ENCODE data around the gene ESD.

The ESD gene

GRCh38 chr13:46797501-46798237, 708 bp upstream of the ESD start:
- DNase-seq (ENCODE audit: low read depth), result no peak
- peak overlapping the region; percentile 73 for H3K4me3 ChIP-seq (ENCODE audit: low read depth, low read length)
- TF ChIP-seq, protein P1, sequence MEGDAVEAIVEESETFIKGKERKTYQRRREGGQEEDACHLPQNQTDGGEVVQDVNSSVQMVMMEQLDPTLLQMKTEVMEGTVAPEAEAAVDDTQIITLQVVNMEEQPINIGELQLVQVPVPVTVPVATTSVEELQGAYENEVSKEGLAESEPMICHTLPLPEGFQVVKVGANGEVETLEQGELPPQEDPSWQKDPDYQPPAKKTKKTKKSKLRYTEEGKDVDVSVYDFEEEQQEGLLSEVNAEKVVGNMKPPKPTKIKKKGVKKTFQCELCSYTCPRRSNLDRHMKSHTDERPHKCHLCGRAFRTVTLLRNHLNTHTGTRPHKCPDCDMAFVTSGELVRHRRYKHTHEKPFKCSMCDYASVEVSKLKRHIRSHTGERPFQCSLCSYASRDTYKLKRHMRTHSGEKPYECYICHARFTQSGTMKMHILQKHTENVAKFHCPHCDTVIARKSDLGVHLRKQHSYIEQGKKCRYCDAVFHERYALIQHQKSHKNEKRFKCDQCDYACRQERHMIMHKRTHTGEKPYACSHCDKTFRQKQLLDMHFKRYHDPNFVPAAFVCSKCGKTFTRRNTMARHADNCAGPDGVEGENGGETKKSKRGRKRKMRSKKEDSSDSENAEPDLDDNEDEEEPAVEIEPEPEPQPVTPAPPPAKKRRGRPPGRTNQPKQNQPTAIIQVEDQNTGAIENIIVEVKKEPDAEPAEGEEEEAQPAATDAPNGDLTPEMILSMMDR (IDR thresholded peaks at IDR 0.05; ENCODE audit: low read depth, low read length, missing control alignments), result no peak

DNA sequence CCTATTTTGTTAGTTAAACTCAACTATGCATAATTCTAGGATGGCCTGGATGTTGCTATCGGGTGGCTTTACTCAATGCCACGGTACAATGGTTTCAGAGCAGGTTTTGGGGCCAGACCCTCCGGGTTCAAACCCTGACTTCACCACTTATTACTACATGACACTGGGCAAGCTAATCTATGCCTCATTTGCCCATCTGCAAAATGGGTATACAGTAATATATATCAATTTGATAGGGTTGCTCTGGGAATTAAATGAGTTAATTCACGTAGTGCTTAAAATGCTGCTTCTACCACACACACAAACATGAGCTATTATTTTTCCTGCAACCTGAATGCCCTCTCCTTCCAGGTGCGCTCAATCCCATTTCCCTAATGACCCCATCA, 839 bp downstream of the ESD start:
- peak overlapping the region; percentile 73 for H3K4me3 ChIP-seq (ENCODE audit: low read depth, low read length)
- TF ChIP-seq, protein P1 (IDR thresholded peaks at IDR 0.05; ENCODE audit: low read depth, low read length, missing control alignments), result no peak
- no peak for DNase-seq (ENCODE audit: low read depth)

GRCh38 chr13:46795321-46795720, 1.6 kb downstream of the ESD start:
- DNase-seq (ENCODE audit: low read depth), result no peak

DNA sequence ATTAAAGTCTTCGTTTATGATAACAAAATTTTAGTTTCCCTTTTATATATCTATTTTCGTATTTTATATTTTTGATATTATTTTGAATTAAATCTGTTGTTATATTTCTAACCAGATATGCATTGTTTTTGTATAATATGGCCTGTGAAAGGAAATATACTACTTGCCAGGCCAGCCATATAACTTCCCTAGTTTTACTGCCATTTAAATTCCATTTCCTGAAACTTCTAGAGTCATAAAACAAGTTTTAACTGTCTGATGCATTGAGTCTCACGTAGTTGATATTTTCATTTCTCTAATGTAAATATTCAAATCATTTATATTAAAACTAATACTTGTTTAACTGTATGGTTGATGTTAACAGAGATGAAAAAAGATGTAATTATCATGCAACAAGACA, 13.5 kb downstream of the ESD start:
- DNase-seq (ENCODE audit: low read depth), result no peak
- TF ChIP-seq, protein P1 (IDR thresholded peaks at IDR 0.05; ENCODE audit: low read depth, low read length, missing control alignments), result no peak
- H3K4me3 ChIP-seq (ENCODE audit: low read depth, low read length), result no peak overlapping the region

More at GRCh38 chr13:46795321-46795720, 1.6 kb downstream of the ESD start:
- H3K4me3 ChIP-seq (ENCODE audit: low read depth, low read length), result no peak overlapping the region; the same call in 1 of the 2 replicates
- TF ChIP-seq, protein P1 (IDR thresholded peaks at IDR 0.05; ENCODE audit: low read depth, low read length, missing control alignments), result no peak

DNA sequence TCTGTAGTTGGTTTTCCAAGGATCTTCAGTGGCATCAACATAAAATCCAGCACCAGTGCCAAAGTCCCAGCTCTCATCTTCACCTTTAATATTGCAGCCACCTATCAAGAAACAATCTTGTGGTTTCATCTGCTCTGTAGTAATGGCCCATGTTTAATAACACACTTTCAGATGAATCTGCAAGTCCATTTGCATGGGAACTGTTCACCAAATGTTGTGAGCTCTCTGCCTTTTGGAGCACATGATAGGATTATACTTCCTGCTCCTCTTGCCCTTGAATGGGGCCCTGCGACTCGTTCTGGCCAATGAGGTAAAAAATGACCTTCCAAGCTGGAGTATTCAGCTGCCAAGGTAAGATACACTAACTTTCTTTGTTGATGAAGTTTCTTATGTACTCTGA, 14.3 kb downstream of the ESD start:
- H3K4me3 ChIP-seq (ENCODE audit: low read depth, low read length), result no peak overlapping the region
- TF ChIP-seq, protein P1 (IDR thresholded peaks at IDR 0.05; ENCODE audit: low read depth, low read length, missing control alignments), result no peak
- no peak for DNase-seq (ENCODE audit: low read depth)

DNA sequence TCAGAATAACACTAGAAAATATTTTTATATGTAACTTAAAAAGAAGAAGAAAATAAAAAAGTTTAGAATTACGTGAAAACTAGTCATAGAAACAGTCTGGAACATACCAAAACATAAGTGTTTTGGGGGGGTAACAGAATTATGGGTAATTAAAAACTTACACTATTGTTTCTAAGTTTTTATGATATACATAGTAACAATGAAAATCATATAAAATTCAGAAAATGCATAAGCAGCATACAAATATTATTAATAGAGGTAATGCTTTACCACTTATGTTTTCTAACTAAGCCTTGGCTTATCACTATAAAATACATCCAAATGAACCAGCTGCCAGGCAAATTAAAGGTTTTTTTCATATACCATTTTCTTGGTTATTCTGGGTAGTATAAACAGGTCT, 14.9 kb downstream of the ESD start:
- no peak overlapping the region for H3K4me3 ChIP-seq (ENCODE audit: low read depth, low read length)
- TF ChIP-seq, protein P1 (IDR thresholded peaks at IDR 0.05; ENCODE audit: low read depth, low read length, missing control alignments), result no peak
- no peak for DNase-seq (ENCODE audit: low read depth)

- DNase-seq (ENCODE audit: low read depth), result no peak
- TF ChIP-seq, protein P1 (IDR thresholded peaks at IDR 0.05; ENCODE audit: low read depth, low read length, missing control alignments), result no peak
- H3K4me3 ChIP-seq (ENCODE audit: low read depth, low read length), result no peak overlapping the region
These were observed 18.1 kb downstream of the ESD start for GRCh38 chr13:46778890-46779289.

Measured in GM12864 (cell line).